Panc1 (cell line): ENCODE measurements around the gene RPS15.

Source experiments
- CTCF ChIP-seq: fragments of 450-650 bp; IDR thresholded peaks from 2 replicates; pipeline ENCODE4 v1.5.1; 2017; ENCODE audit warnings: mild to moderate bottlenecking
- POLR2AphosphoS5 ChIP-seq: IDR thresholded peaks from 2 replicates; pipeline ENCODE4 v1.6.1; 2012; ENCODE audit warnings: mild to moderate bottlenecking, low read depth, low read length, moderate library complexity
- REST ChIP-seq, 2 experiments: IDR thresholded peaks; 2 replicates each; pipeline ENCODE4 v1.6.1; 2011 to 2012; ENCODE audit warnings: low read depth in 2 of 2, control low read depth in 1 of 2, low read length in 1 of 2, mild to moderate bottlenecking in 1 of 2, moderate library complexity in 1 of 2; ENCODE audit not compliant: insufficient read depth in 1 of 2
- SIN3A ChIP-seq: IDR thresholded peaks from 2 replicates; pipeline ENCODE4 v1.6.1; 2012; ENCODE audit warnings: low read depth, mild to moderate bottlenecking, low read length, moderate library complexity, borderline replicate concordance; ENCODE audit not compliant: insufficient read depth
- TCF7L2 ChIP-seq: IDR thresholded peaks from 2 replicates; pipeline ENCODE4 v1.6.1; 2011; ENCODE audit warnings: mild to moderate bottlenecking, low read depth, low read length, inconsistent platforms

GRCh38 chr19:1421218-1421957 lies 16.8 kb upstream of the RPS15 start:
- TF ChIP-seq CTCF: no peak
- no peak for TF ChIP-seq SIN3A
- TF ChIP-seq REST (IDR thresholded peaks at IDR 0.05; ENCODE audit: insufficient read depth in 1 of 2, low read depth in 2 of 2, low read length in 1 of 2): no peak
- no peak for TF ChIP-seq POLR2AphosphoS5
- no peak for TF ChIP-seq TCF7L2
